PC-9 (cell line): Measurements from ENCODE around the gene GLOD5. TPM values are rescaled to one million over a fixed set of nuclear protein-coding genes. Genes with fewer than 3 reads are reported as not detected.

Experiments used
- BruUV-seq: library from RNA; stranded (reverse); fragments of 400-500 nt; replicated peaks from 2 replicates; lab custom pipeline; 2021; lab: Mats Ljungman, UMichigan
- CTCF ChIA-PET: fragments of 300-600 bp; sonication (Branson Sonifier 250); formaldehyde crosslinking; loops from one replicate; lab custom pipeline; 2022; ENCODE audit warnings: antibody characterized with exemption; lab: Charles Lee
- POLR2A ChIA-PET: fragments of 300-600 bp; sonication (Branson Sonifier 250); formaldehyde crosslinking; loops from one replicate; lab custom pipeline; 2022; ENCODE audit warnings: antibody characterized with exemption; ENCODE audit not compliant: unreplicated experiment; lab: Charles Lee
- DNase-seq, 2 experiments: peaks; one replicate each; pipeline versions ENCODE4 v3.0.0 to v3.0.0-alpha.2; 2015 to 2022; ENCODE audit warnings: mixed read lengths in 1 of 2
- H2AFZ ChIP-seq: fragments of 200-600 bp; sonication (generic); 2 replicates; pipeline ENCODE4 v1.8.1; 2017; ENCODE audit warnings: antibody characterized with exemption
- H3F3A ChIP-seq: fragments of 200-600 bp; sonication (generic); 2 replicates; pipeline ENCODE4 v1.8.1; 2017; ENCODE audit warnings: antibody characterized with exemption, mild to moderate bottlenecking, low read depth; ENCODE audit not compliant: insufficient read depth
- H3K27ac ChIP-seq: fragments of 200-600 bp; sonication (generic); 2 replicates; pipeline ENCODE4 v1.6.1; 2016; ENCODE audit warnings: mixed run types
- H3K27me3 ChIP-seq: fragments of 200-600 bp; sonication (generic); 2 replicates; pipeline ENCODE4 v1.6.1; 2016; ENCODE audit warnings: low read depth, mixed run types; ENCODE audit not compliant: insufficient read depth
- H3K36me3 ChIP-seq: fragments of 200-600 bp; sonication (generic); 2 replicates; pipeline ENCODE4 v1.6.1; 2016; ENCODE audit warnings: low read depth, mixed run types
- H3K4me1 ChIP-seq: fragments of 200-600 bp; sonication (generic); replicated peaks from 2 replicates; pipeline ENCODE4 v1.6.1; 2016; ENCODE audit warnings: mixed run types; ENCODE audit not compliant: insufficient read depth
- H3K4me2 ChIP-seq: fragments of 200-600 bp; sonication (generic); 2 replicates; pipeline ENCODE4 v1.6.1; 2017; ENCODE audit warnings: mixed run types
- H3K4me3 ChIP-seq: fragments of 200-600 bp; sonication (generic); 2 replicates; pipeline ENCODE4 v1.6.1; 2016; ENCODE audit warnings: mixed run types
- H3K79me2 ChIP-seq: fragments of 200-600 bp; sonication (generic); 2 replicates; pipeline ENCODE4 v1.6.1; 2017; ENCODE audit warnings: low read depth, mixed run types
- H3K9me2 ChIP-seq: fragments of 200-600 bp; sonication (generic); 2 replicates; pipeline ENCODE4 v1.8.1; 2017; ENCODE audit warnings: mild to moderate bottlenecking; ENCODE audit not compliant: insufficient read depth
- H3K9me3 ChIP-seq: fragments of 200-600 bp; sonication (generic); 2 replicates; pipeline ENCODE4 v1.8.1; 2016; ENCODE audit warnings: low read depth; ENCODE audit not compliant: insufficient read depth
- H4K20me1 ChIP-seq: fragments of 200-600 bp; sonication (generic); 2 replicates; pipeline ENCODE4 v1.8.1; 2017; ENCODE audit not compliant: insufficient read depth
- CTCF ChIP-seq: fragments of 200-600 bp; sonication (generic); conservative IDR thresholded peaks from 2 replicates; pipeline ENCODE4 v1.6.1; 2017; ENCODE audit warnings: mixed run types, antibody characterized with exemption, mild to moderate bottlenecking, moderate library complexity
- EZH2 ChIP-seq: fragments of 200-600 bp; sonication (generic); IDR thresholded peaks from 2 replicates; pipeline ENCODE4 v1.8.0; 2017; ENCODE audit warnings: antibody characterized with exemption, low read depth
- intact Hi-C: fragments of 100-400 bp; cut with micrococcal nuclease; formaldehyde crosslinking; loops from one replicate; pipeline ENCODE4 v1.10.0; 2022; ENCODE audit not compliant: unreplicated experiment
- total RNA-seq: library from RNA; stranded (reverse); gene quantifications from 2 replicates; pipeline ENCODE4 v1.2.3, GENCODE V29; 2021

The GLOD5 gene
- total RNA-seq, 1 experiment from 2014 or later, result not detected

GRCh38 chrX:48754238-48754637 is 7.3 kb upstream of the GLOD5 start:
- no TSS peak for BruUV-seq
- Histone ChIP-seq H3K27ac (0 out of 2 replicates have a peak overlapping the region, but pooled peaks have one; percentile 23), H4K20me1 (no peaks in the 10 kb centered on the region), H3K4me2 (no peak overlapping the region), H2AFZ (no peak overlapping the region), H3K4me1 (no peaks in the 10 kb centered on the region), H3K36me3 (no peaks in the 10 kb centered on the region), H3K9me3 (no peaks in the 10 kb centered on the region), H3K79me2 (no peaks in the 10 kb centered on the region), H3K27me3 (no peaks in the 10 kb centered on the region), H3K9me2 (no peaks in the 10 kb centered on the region), H3K4me3 (no peak overlapping the region), H3F3A (no peaks in the 10 kb centered on the region)
- TF ChIP-seq EZH2 (no peak), CTCF (no peak)
- intact Hi-C loops, result loop anchor here (2.0 kb wide), 1 partner anchor 57 kb away; the partner anchor contains the start of gene SUV39H1
- peak; percentile 19 to 77 for DNase-seq
- ChIA-PET CTCF (no interaction called here), POLR2A (no interaction called here)

- intact Hi-C loops, result no loop called here
- H3K9me3 ChIP-seq, result no peaks in the 10 kb centered on the region
- POLR2A ChIA-PET, result no interaction called here
Observed at GRCh38 chrX:48769230-48769629, 7.7 kb downstream of the GLOD5 start.

GRCh38 chrX:48770296-48770695 is 8.7 kb downstream of the GLOD5 start:
- POLR2A ChIA-PET, result no interaction called here

More at GRCh38 chrX:48769230-48769629, 7.7 kb downstream of the GLOD5 start:
- no peaks in the 10 kb centered on the region for H3F3A ChIP-seq
- no peaks in the 10 kb centered on the region for H3K27me3 ChIP-seq
- no TSS peak for BruUV-seq
- H3K9me2 ChIP-seq, result no peaks in the 10 kb centered on the region
- H3K79me2 ChIP-seq, result no peaks in the 10 kb centered on the region
- H4K20me1 ChIP-seq, result no peaks in the 10 kb centered on the region
- DNase-seq, result no peak
- no peak for TF ChIP-seq CTCF
- no peak for TF ChIP-seq EZH2
- CTCF ChIA-PET, result no interaction called here
- H3K4me2 ChIP-seq, result no peak overlapping the region
- H3K4me1 ChIP-seq, result no peaks in the 10 kb centered on the region
- no peak overlapping the region for H2AFZ ChIP-seq
- H3K4me3 ChIP-seq, result no peak overlapping the region
- no peak overlapping the region for H3K27ac ChIP-seq
- H3K36me3 ChIP-seq, result no peaks in the 10 kb centered on the region

More at GRCh38 chrX:48770296-48770695, 8.7 kb downstream of the GLOD5 start:
- H3K9me3 ChIP-seq, result no peaks in the 10 kb centered on the region
- no peaks in the 10 kb centered on the region for H3K36me3 ChIP-seq
- no peak overlapping the region for H3K27ac ChIP-seq
- BruUV-seq, result no TSS peak
- H3K4me2 ChIP-seq, result no peak overlapping the region
- H3K4me3 ChIP-seq, result no peak overlapping the region
- H2AFZ ChIP-seq, result no peak overlapping the region
- DNase-seq, result no peak
- no peaks in the 10 kb centered on the region for H3K4me1 ChIP-seq
- H3K9me2 ChIP-seq, result no peaks in the 10 kb centered on the region
- intact Hi-C loops, result no loop called here
- H4K20me1 ChIP-seq, result no peaks in the 10 kb centered on the region
- TF ChIP-seq CTCF (no peak), EZH2 (no peak)
- H3K27me3 ChIP-seq, result no peaks in the 10 kb centered on the region
- CTCF ChIA-PET, result no interaction called here
- H3F3A ChIP-seq, result no peaks in the 10 kb centered on the region
- H3K79me2 ChIP-seq, result no peaks in the 10 kb centered on the region
